Right renal pelvis (tissue), 4 donors: ENCODE data around the gene TGFBR3. TPM values are rescaled to one million over a fixed set of nuclear protein-coding genes. Genes with fewer than 3 reads are reported as not detected.

ENCODE experiments used
- DNase-seq, 4 donors: peaks; one replicate each; pipeline ENCODE4 v3.0.0-alpha.2; 2013; ENCODE audit warnings: low read depth in 4 of 4, low spot score in 3 of 4, missing footprints in 1 of 4
- polyA plus RNA-seq, 4 donors: library from polyadenylated mRNA; unstranded; fragments of 120-200 nt; gene quantifications; one replicate each; pipeline ENCODE4 v1.2.1, GENCODE V29; 2013; ENCODE audit not compliant: insufficient read length in 4 of 4

TGFBR3 gene
- polyA plus RNA-seq, 4 donors: 115 to 154 (median 136) TPM

- no peak for DNase-seq
Observed at GRCh38 chr1:91741906-91742305, 144.0 kb downstream of the TGFBR3 start.

- DNase-seq: no peak
Observed at GRCh38 chr1:91741301-91741700, 144.7 kb downstream of the TGFBR3 start.

GRCh38 chr1:91737650-91738049, 148.3 kb downstream of the TGFBR3 start:
- no peak for DNase-seq

- peak in 2 of 4 donors; percentile 53 to 69 for DNase-seq
Observed at GRCh38 chr1:91736715-91737615, 149.0 kb downstream of the TGFBR3 start.

GRCh38 chr1:91736146-91736714, 149.7 kb downstream of the TGFBR3 start:
- no peak for DNase-seq

- DNase-seq: no peak
Observed at GRCh38 chr1:91735266-91735845, 150.6 kb downstream of the TGFBR3 start.

- DNase-seq: no peak
Observed at GRCh38 chr1:91734761-91735160, 151.2 kb downstream of the TGFBR3 start.

- DNase-seq: no peak
Observed at GRCh38 chr1:91733108-91733710, 152.7 kb downstream of the TGFBR3 start.

GRCh38 chr1:91732291-91733107, 153.5 kb downstream of the TGFBR3 start:
- no peak for DNase-seq

- no peak for DNase-seq
Observed at GRCh38 chr1:91731815-91732214, 154.1 kb downstream of the TGFBR3 start.

GRCh38 chr1:91730801-91731732, 154.9 kb downstream of the TGFBR3 start:
- no peak for DNase-seq

- DNase-seq: no peak
Observed at GRCh38 chr1:91729621-91730358, 156.2 kb downstream of the TGFBR3 start.

- DNase-seq: no peak
Observed at GRCh38 chr1:91727763-91728162, 158.2 kb downstream of the TGFBR3 start.

GRCh38 chr1:91725989-91726721, 159.8 kb downstream of the TGFBR3 start:
- no peak for DNase-seq

GRCh38 chr1:91725618-91725988, 160.3 kb downstream of the TGFBR3 start:
- no peak for DNase-seq

GRCh38 chr1:91724644-91725043, 161.3 kb downstream of the TGFBR3 start:
- DNase-seq: no peak

GRCh38 chr1:91724231-91724630, 161.7 kb downstream of the TGFBR3 start:
- DNase-seq: no peak

- no peak for DNase-seq
Observed at GRCh38 chr1:91720044-91720443, 165.9 kb downstream of the TGFBR3 start.
